H9 (cell line): Measurements from ENCODE around the gene NOBOX. TPM values are rescaled to one million over a fixed set of nuclear protein-coding genes. Genes with fewer than 3 reads are reported as not detected.

ENCODE experiments used
- DNase-seq: peaks from one replicate; pipeline ENCODE4 v3.0.0-alpha.2; 2017
- H2AFZ ChIP-seq: one replicate; pipeline ENCODE4 v1.6.1; 2013; ENCODE audit warnings: mild to moderate bottlenecking, low read length, control low read depth, moderate library complexity
- H2AK5ac ChIP-seq: 2 replicates; pipeline ENCODE4 v1.6.1; 2013; ENCODE audit warnings: low read length, control low read depth, mixed read lengths; ENCODE audit not compliant: insufficient read length
- H2BK120ac ChIP-seq: one replicate; pipeline ENCODE4 v1.6.1; 2013; ENCODE audit warnings: low read depth, mild to moderate bottlenecking, low read length, control low read depth, inconsistent platforms; ENCODE audit not compliant: poor library complexity, severe bottlenecking
- H2BK12ac ChIP-seq: 2 replicates; pipeline ENCODE4 v1.6.1; 2013; ENCODE audit warnings: low read length, control low read depth, mixed read lengths, low read depth; ENCODE audit not compliant: insufficient read length
- H2BK15ac ChIP-seq: 2 replicates; pipeline ENCODE4 v1.6.1; 2013; ENCODE audit warnings: low read depth, low read length, control low read depth
- H2BK20ac ChIP-seq: one replicate; pipeline ENCODE4 v1.6.1; 2013; ENCODE audit warnings: low read depth, mild to moderate bottlenecking, low read length, control low read depth, inconsistent platforms; ENCODE audit not compliant: poor library complexity, severe bottlenecking
- H2BK5ac ChIP-seq: 2 replicates; pipeline ENCODE4 v1.6.1; 2013; ENCODE audit warnings: low read length, control low read depth, mixed read lengths; ENCODE audit not compliant: insufficient read length
- H3K14ac ChIP-seq: 2 replicates; pipeline ENCODE4 v1.6.1; 2013; ENCODE audit warnings: low read length, control low read depth; ENCODE audit not compliant: insufficient read depth
- H3K18ac ChIP-seq: 2 replicates; pipeline ENCODE4 v1.6.1; 2013; ENCODE audit warnings: low read depth, mild to moderate bottlenecking, mixed read lengths, low read length, control low read depth; ENCODE audit not compliant: insufficient read length
- H3K23ac ChIP-seq: 2 replicates; pipeline ENCODE4 v1.6.1; 2013; ENCODE audit warnings: low read length, control low read depth, mixed read lengths, low read depth; ENCODE audit not compliant: insufficient read length
- H3K23me2 ChIP-seq: 2 replicates; pipeline ENCODE4 v1.6.1; 2013; ENCODE audit warnings: low read depth, mild to moderate bottlenecking, mixed read lengths, low read length, control low read depth; ENCODE audit not compliant: insufficient read length, poor library complexity, severe bottlenecking
- H3K27ac ChIP-seq: 2 replicates; pipeline ENCODE4 v1.5.1; 2013; ENCODE audit warnings: low read length, control low read depth, mixed read lengths, low read depth; ENCODE audit not compliant: insufficient read length
- H3K27me3 ChIP-seq: 2 replicates; pipeline ENCODE4 v1.6.1; 2013; ENCODE audit warnings: low read length, control low read depth, inconsistent platforms; ENCODE audit not compliant: insufficient read depth
- H3K4ac ChIP-seq: 2 replicates; pipeline ENCODE4 v1.6.1; 2013; ENCODE audit warnings: low read depth, mild to moderate bottlenecking, control low read depth, inconsistent platforms, low read length, moderate library complexity
- H3K4me1 ChIP-seq: 2 replicates; pipeline ENCODE4 v1.6.1; 2013; ENCODE audit warnings: low read length, control low read depth, inconsistent platforms; ENCODE audit not compliant: insufficient read depth
- H3K4me2 ChIP-seq: 2 replicates; pipeline ENCODE4 v1.6.1; 2013; ENCODE audit warnings: low read length, control low read depth, mixed read lengths; ENCODE audit not compliant: insufficient read length, insufficient read depth
- H3K56ac ChIP-seq: 2 replicates; pipeline ENCODE4 v1.6.1; 2013; ENCODE audit warnings: low read depth, mild to moderate bottlenecking, mixed read lengths, low read length, control low read depth; ENCODE audit not compliant: insufficient read length
- H3K79me1 ChIP-seq: 2 replicates; pipeline ENCODE4 v1.6.1; 2013; ENCODE audit warnings: low read depth, mild to moderate bottlenecking, moderate library complexity, low read length, control low read depth, inconsistent platforms; ENCODE audit not compliant: insufficient read depth, poor library complexity, severe bottlenecking
- H3K79me2 ChIP-seq: 2 replicates; pipeline ENCODE4 v1.6.1; 2013; ENCODE audit warnings: low read length, control low read depth, inconsistent platforms; ENCODE audit not compliant: insufficient read depth
- H3K9ac ChIP-seq: 2 replicates; pipeline ENCODE4 v1.6.1; 2013; ENCODE audit warnings: low read length, control low read depth, mixed read lengths; ENCODE audit not compliant: insufficient read length; ENCODE audit errors: extremely low read depth
- H3K9me3 ChIP-seq: one replicate; pipeline ENCODE4 v1.6.1; 2013; ENCODE audit warnings: low read depth, low read length, inconsistent platforms; ENCODE audit not compliant: control insufficient read depth
- H3T11ph ChIP-seq: one replicate; pipeline ENCODE4 v1.6.1; 2013; ENCODE audit warnings: mild to moderate bottlenecking, low read length, control low read depth, inconsistent platforms
- H4K20me1 ChIP-seq: one replicate; pipeline ENCODE4 v1.6.1; 2013; ENCODE audit not compliant: control insufficient read depth, insufficient read length, insufficient read depth
- H4K5ac ChIP-seq: 2 replicates; pipeline ENCODE4 v1.6.1; 2013; ENCODE audit warnings: low read depth, mild to moderate bottlenecking, mixed read lengths, low read length, control low read depth; ENCODE audit not compliant: insufficient read length
- H4K8ac ChIP-seq: replicated peaks from 2 replicates; pipeline ENCODE4 v1.6.1; 2013; ENCODE audit warnings: low read length, control low read depth, mixed read lengths, low read depth; ENCODE audit not compliant: insufficient read length
- H4K91ac ChIP-seq: 2 replicates; pipeline ENCODE4 v1.6.1; 2013; ENCODE audit warnings: low read depth, mild to moderate bottlenecking, moderate library complexity, mixed read lengths, low read length, control low read depth; ENCODE audit not compliant: insufficient read length
- H3K27ac Mint-ChIP-seq, 3 experiments: 2 replicates in 2 of 3; 3 replicates in 1 of 3; pipeline ENCODE4 v1.8.0; 2020 to 2021; ENCODE audit warnings: mixed read lengths in 3 of 3, mild to moderate bottlenecking in 1 of 3, moderate library complexity in 1 of 3
- H3K27me3 Mint-ChIP-seq: 2 replicates; pipeline ENCODE4 v1.8.0; 2021; ENCODE audit warnings: low read depth, mild to moderate bottlenecking, moderate library complexity, mixed read lengths
- H3K36me3 Mint-ChIP-seq, 3 experiments: 2 replicates in 2 of 3; 3 replicates in 1 of 3; pipeline ENCODE4 v1.8.0; 2020 to 2021; ENCODE audit warnings: low read depth in 3 of 3, mixed read lengths in 3 of 3; ENCODE audit not compliant: insufficient read depth in 1 of 3
- H3K4me1 Mint-ChIP-seq, 2 experiments: 2 replicates each; pipeline ENCODE4 v1.8.0; 2020; ENCODE audit warnings: mixed read lengths in 2 of 2
- H3K4me3 Mint-ChIP-seq, 2 experiments: 2 replicates in 1 of 2; 3 replicates in 1 of 2; pipeline ENCODE4 v1.8.0; 2020 to 2021; ENCODE audit warnings: mild to moderate bottlenecking in 2 of 2, mixed read lengths in 2 of 2, moderate library complexity in 1 of 2
- H3K9me3 Mint-ChIP-seq, 2 experiments: 2 replicates in 1 of 2; 3 replicates in 1 of 2; pipeline ENCODE4 v1.8.0; 2020; ENCODE audit warnings: mild to moderate bottlenecking in 2 of 2, mixed read lengths in 2 of 2, moderate library complexity in 1 of 2
- CTCF ChIP-seq: fragments of 200-600 bp; sonication (generic); conservative IDR thresholded peaks from 3 replicates; pipeline ENCODE4 v1.8.0; 2021; ENCODE audit warnings: antibody characterized with exemption, mild to moderate bottlenecking
- WGBS: extraction: QIAGEN DNeasy Blood & Tissue Kit; methylation state at CpG from one replicate; pipeline ENCODE4 v1.1.7; 2013; ENCODE audit warnings: missing lambda C conversion rate, low lambda C conversion rate, mixed read lengths; ENCODE audit not compliant: insufficient read length; ENCODE audit errors: extremely low coverage; 5-methylcytosine and 5-hydroxymethylcytosine counted together
- total RNA-seq: library from RNA; stranded (reverse); gene quantifications from 2 replicates; pipeline ENCODE4 v1.2.1, GENCODE V29; 2021

Gene NOBOX
- total RNA-seq, 1 experiment from 2014 or later: not detected

- Histone ChIP-seq H3K27me3 (no peaks in the 10 kb centered on the region), H4K20me1 (no peaks in the 10 kb centered on the region), H2BK12ac (no peak overlapping the region), H3K79me1 (no peaks in the 10 kb centered on the region), H3K27ac (no peak overlapping the region), H4K91ac (no peak overlapping the region), H3K18ac (no peak overlapping the region), H2BK120ac (no peak overlapping the region), H3K23me2 (no peaks in the 10 kb centered on the region), H2BK5ac (no peak overlapping the region), H4K8ac (no peak overlapping the region), H3K14ac (no peak overlapping the region), H3K4ac (no peak overlapping the region), H2AFZ (no peak overlapping the region), H3K56ac (no peak overlapping the region), H2AK5ac (no peak overlapping the region), H3K9ac (no peak overlapping the region), H3K4me1 (0 out of 2 replicates have a peak, but pooled peaks cover 2% of the 10 kb centered on the region), H3K23ac (no peak overlapping the region), H3K9me3 (no peaks in the 10 kb centered on the region), H2BK15ac (no peak overlapping the region), H2BK20ac (no peak overlapping the region), H4K5ac (no peak overlapping the region), H3K79me2 (no peaks in the 10 kb centered on the region), H3T11ph (no peak overlapping the region), H3K4me2 (no peak overlapping the region)
- Mint-ChIP-seq H3K4me1 (peaks cover 5 to 6% of the 10 kb centered on the region in 2 experiments), H3K9me3 (no peaks in the 10 kb centered on the region; a peak in 1 of 5 replicates), H3K27ac (peak overlapping the region in 1 of 3 experiments; percentile 22; a peak in 1 of 7 replicates), H3K4me3 (no peak overlapping the region), H3K36me3 (no peaks in the 10 kb centered on the region), H3K27me3 (peaks cover under 1% of the 10 kb centered on the region)
- no peak for DNase-seq
- WGBS: no CpG with 5 or more reads among the region's 4 CpGs
- TF ChIP-seq CTCF: no peak
Measured at GRCh38 chr7:144397086-144397485, 6.4 kb downstream of the NOBOX start.
